Measurements from ENCODE around the gene BABAM1.

DNA sequence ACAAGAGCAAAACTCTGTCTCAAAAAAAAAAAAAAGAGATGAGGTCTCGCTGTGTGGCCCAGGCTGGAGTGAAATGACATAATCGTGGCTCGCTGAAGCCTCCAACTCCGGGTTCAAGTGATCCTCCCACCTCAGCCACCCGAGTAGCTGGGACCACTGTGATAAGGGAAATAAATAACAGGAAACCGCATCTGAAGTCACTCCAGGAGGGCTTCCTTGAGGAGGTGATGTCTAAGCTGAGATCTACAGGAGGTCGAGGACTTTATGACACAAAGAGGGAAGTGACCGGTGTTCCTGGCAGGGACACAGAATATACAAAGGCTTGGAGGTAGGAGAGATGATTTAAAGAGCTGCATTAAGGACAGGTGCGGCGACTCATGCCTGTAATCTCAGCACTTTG, 12.6 kb upstream of the BABAM1 start:
- TF ChIP-seq, protein P1, sequence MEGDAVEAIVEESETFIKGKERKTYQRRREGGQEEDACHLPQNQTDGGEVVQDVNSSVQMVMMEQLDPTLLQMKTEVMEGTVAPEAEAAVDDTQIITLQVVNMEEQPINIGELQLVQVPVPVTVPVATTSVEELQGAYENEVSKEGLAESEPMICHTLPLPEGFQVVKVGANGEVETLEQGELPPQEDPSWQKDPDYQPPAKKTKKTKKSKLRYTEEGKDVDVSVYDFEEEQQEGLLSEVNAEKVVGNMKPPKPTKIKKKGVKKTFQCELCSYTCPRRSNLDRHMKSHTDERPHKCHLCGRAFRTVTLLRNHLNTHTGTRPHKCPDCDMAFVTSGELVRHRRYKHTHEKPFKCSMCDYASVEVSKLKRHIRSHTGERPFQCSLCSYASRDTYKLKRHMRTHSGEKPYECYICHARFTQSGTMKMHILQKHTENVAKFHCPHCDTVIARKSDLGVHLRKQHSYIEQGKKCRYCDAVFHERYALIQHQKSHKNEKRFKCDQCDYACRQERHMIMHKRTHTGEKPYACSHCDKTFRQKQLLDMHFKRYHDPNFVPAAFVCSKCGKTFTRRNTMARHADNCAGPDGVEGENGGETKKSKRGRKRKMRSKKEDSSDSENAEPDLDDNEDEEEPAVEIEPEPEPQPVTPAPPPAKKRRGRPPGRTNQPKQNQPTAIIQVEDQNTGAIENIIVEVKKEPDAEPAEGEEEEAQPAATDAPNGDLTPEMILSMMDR (IDR thresholded peaks at IDR 0.05), result no peak
- TF ChIP-seq POLR2AphosphoS5 (IDR thresholded peaks at IDR 0.05; ENCODE audit: low read depth, low read length) (no peak), TCF7L2 (IDR thresholded peaks at IDR 0.05; ENCODE audit: low read depth, low read length) (no peak)
- TF ChIP-seq, protein P2, sequence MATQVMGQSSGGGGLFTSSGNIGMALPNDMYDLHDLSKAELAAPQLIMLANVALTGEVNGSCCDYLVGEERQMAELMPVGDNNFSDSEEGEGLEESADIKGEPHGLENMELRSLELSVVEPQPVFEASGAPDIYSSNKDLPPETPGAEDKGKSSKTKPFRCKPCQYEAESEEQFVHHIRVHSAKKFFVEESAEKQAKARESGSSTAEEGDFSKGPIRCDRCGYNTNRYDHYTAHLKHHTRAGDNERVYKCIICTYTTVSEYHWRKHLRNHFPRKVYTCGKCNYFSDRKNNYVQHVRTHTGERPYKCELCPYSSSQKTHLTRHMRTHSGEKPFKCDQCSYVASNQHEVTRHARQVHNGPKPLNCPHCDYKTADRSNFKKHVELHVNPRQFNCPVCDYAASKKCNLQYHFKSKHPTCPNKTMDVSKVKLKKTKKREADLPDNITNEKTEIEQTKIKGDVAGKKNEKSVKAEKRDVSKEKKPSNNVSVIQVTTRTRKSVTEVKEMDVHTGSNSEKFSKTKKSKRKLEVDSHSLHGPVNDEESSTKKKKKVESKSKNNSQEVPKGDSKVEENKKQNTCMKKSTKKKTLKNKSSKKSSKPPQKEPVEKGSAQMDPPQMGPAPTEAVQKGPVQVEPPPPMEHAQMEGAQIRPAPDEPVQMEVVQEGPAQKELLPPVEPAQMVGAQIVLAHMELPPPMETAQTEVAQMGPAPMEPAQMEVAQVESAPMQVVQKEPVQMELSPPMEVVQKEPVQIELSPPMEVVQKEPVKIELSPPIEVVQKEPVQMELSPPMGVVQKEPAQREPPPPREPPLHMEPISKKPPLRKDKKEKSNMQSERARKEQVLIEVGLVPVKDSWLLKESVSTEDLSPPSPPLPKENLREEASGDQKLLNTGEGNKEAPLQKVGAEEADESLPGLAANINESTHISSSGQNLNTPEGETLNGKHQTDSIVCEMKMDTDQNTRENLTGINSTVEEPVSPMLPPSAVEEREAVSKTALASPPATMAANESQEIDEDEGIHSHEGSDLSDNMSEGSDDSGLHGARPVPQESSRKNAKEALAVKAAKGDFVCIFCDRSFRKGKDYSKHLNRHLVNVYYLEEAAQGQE (IDR thresholded peaks at IDR 0.05; ENCODE audit: insufficient read depth in 1 of 2, low read depth in 2 of 2, low read length in 1 of 2), result no peak
